ENCODE results near the gene PCDHA1. TPM values are rescaled to one million over a fixed set of nuclear protein-coding genes. Genes with fewer than 3 reads are reported as not detected.

Gene PCDHA1
- not detected for polyA plus RNA-seq (2013)

DNA sequence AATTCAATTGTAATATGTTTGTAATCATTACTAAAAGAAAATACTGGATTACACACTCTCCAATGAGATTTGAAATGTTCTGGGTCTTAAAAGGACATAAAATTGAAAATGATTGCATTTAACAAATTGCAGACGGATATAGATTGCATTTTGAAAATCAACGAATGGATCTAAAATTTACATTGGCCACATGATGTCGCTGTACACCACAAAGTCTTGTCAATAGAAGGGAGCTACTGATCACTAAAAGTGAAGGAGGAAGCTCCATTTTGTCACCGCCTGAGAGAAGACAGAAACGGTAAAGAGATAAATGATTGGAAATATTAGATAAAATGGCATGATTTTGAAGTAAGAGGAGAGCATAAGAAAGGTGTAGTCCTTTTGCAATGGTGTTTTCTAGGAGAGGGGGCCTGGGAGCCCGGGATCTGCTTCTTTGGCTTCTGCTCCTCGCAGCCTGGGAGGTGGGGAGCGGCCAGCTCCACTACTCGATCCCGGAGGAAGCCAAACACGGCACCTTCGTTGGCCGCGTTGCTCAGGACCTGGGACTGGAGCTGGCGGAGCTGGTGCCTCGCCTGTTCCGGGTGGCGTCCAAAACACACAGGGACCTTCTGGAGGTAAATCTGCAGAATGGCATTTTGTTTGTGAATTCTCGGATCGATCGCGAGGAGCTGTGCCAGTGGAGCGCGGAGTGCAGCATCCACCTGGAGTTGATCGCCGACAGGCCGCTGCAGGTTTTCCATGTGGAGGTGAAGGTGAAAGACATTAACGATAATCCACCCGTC is at the start of gene PCDHA1:
TSS of gene PCDHA1 (plus strand) at position 236 of the 782 bp plus-strand sequence.
- DNase-seq, result peak in 2 of 3 donors; percentile 7 to 8
- ChIA-PET POLR2A (no interaction called here), CTCF (no interaction called here)
- Histone ChIP-seq H3K36me3 (ENCODE audit: control insufficient read depth in 4 of 4, insufficient read depth in 4 of 4, low read length in 3 of 4) (peaks cover 0 to 2% (median 0%) of the 10 kb centered on the region in 4 experiments), H3K27ac (ENCODE audit: insufficient read depth in 1 of 2, low read depth in 1 of 2, low read length in 2 of 2, poor library complexity in 1 of 2, severe bottlenecking in 2 of 2) (no peak within 1 kb of the TSS), H3K4me1 (ENCODE audit: control extremely low read depth in 1 of 4, control insufficient read depth in 4 of 4, insufficient read depth in 4 of 4, low read length in 3 of 4) (no peaks in the 10 kb centered on the region), H3K9me3 (ENCODE audit: control extremely low read depth in 1 of 5, control insufficient read depth in 4 of 5, insufficient read depth in 2 of 5, low read depth in 1 of 5, low read length in 4 of 5) (peaks cover 6 to 77% (median 49%) of the 10 kb centered on the region in 5 experiments), H3K4me3 (ENCODE audit: control insufficient read depth in 1 of 7, extremely low read depth in 1 of 7, insufficient read depth in 4 of 7, low read depth in 2 of 7, low read length in 6 of 7) (peak within 1 kb of the TSS in 1 of 7 experiments; percentile 41), H3K27me3 (replicated peaks in 2 of 5; ENCODE audit: control insufficient read depth in 4 of 5, insufficient read depth in 5 of 5, low read length in 4 of 5) (peaks cover 10 to 38% (median 18%) of the 10 kb centered on the region in 5 experiments)
- 18% methylated on average over 27 of the region's 29 CpGs for WGBS (ENCODE audit: insufficient coverage)

DNA sequence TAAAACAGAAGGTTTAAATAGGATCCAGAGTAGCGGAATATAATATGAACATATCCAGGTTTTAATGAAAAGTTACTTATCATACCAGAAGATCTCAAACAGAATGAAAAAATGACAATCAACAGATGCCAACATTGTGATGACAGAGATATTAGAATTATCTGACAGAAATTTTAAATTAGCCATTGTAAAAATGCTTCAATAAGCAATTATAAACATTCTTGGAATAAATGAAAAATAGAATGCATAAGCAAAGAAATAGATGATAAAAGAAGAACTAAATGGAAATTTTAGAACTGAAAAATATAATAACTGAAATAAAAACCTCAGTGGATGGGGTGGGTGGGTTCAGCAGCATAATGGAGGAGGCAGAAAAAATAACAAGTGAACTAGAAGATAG is 48.5 kb upstream of the PCDHA1 start:
- peaks cover 0 to 36% (median 6%) of the 10 kb centered on the region in 5 experiments for H3K9me3 ChIP-seq (ENCODE audit: control extremely low read depth in 1 of 5, control insufficient read depth in 4 of 5, insufficient read depth in 2 of 5, low read depth in 1 of 5, low read length in 4 of 5)
- no peak overlapping the region for H3K27ac ChIP-seq (ENCODE audit: insufficient read depth in 1 of 2, low read depth in 1 of 2, low read length in 2 of 2, poor library complexity in 1 of 2, severe bottlenecking in 2 of 2)
- DNase-seq, result no peak
- CTCF ChIA-PET, result no interaction called here
- H3K27me3 ChIP-seq (replicated peaks in 2 of 5; ENCODE audit: control insufficient read depth in 4 of 5, insufficient read depth in 5 of 5, low read length in 4 of 5), result peaks cover 0 to 2% (median 0%) of the 10 kb centered on the region in 5 experiments
- POLR2A ChIA-PET, result no interaction called here
- H3K36me3 ChIP-seq (ENCODE audit: control insufficient read depth in 4 of 4, insufficient read depth in 4 of 4, low read length in 3 of 4), result no peaks in the 10 kb centered on the region
- H3K4me3 ChIP-seq (ENCODE audit: control insufficient read depth in 1 of 7, extremely low read depth in 1 of 7, insufficient read depth in 4 of 7, low read depth in 2 of 7, low read length in 6 of 7), result no peak overlapping the region
- H3K4me1 ChIP-seq (ENCODE audit: control extremely low read depth in 1 of 4, control insufficient read depth in 4 of 4, insufficient read depth in 4 of 4, low read length in 3 of 4), result no peaks in the 10 kb centered on the region
- no CpG with 5 or more reads among the region's 1 CpG for WGBS (ENCODE audit: insufficient coverage)

DNA sequence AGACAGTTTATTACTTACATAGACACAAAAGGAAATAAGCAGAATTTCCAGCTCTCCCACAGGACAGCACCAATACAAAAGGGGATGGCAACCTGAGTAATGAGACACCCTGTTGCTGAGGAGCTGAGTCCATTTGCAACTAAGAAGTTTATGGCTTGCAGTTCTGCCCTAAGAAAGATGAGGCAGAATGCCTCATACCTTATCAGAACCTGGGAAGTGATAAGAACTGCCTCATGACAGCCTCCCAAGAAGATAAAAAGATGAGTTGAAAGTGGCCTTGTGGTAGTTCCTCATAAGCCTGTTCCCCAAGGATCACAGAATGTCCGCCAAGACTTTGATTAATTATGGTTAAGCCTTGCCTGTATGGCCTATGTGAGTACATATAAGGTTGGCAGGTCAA is 44.0 kb upstream of the PCDHA1 start:
- no peak overlapping the region for H3K4me3 ChIP-seq (ENCODE audit: control insufficient read depth in 1 of 7, extremely low read depth in 1 of 7, insufficient read depth in 4 of 7, low read depth in 2 of 7, low read length in 6 of 7)
- no peaks in the 10 kb centered on the region for H3K4me1 ChIP-seq (ENCODE audit: control extremely low read depth in 1 of 4, control insufficient read depth in 4 of 4, insufficient read depth in 4 of 4, low read length in 3 of 4)
- CTCF ChIA-PET, result no interaction called here
- no peak for DNase-seq
- POLR2A ChIA-PET, result no interaction called here
- peaks cover 0 to 2% (median 0%) of the 10 kb centered on the region in 5 experiments for H3K27me3 ChIP-seq (replicated peaks in 2 of 5; ENCODE audit: control insufficient read depth in 4 of 5, insufficient read depth in 5 of 5, low read length in 4 of 5)
- no peak overlapping the region for H3K27ac ChIP-seq (ENCODE audit: insufficient read depth in 1 of 2, low read depth in 1 of 2, low read length in 2 of 2, poor library complexity in 1 of 2, severe bottlenecking in 2 of 2)
- H3K9me3 ChIP-seq (ENCODE audit: control extremely low read depth in 1 of 5, control insufficient read depth in 4 of 5, insufficient read depth in 2 of 5, low read depth in 1 of 5, low read length in 4 of 5), result peaks cover 0 to 35% (median 3%) of the 10 kb centered on the region in 5 experiments
- no peaks in the 10 kb centered on the region for H3K36me3 ChIP-seq (ENCODE audit: control insufficient read depth in 4 of 4, insufficient read depth in 4 of 4, low read length in 3 of 4)
- no CpG with 5 or more reads among the region's 1 CpG for WGBS (ENCODE audit: insufficient coverage)

DNA sequence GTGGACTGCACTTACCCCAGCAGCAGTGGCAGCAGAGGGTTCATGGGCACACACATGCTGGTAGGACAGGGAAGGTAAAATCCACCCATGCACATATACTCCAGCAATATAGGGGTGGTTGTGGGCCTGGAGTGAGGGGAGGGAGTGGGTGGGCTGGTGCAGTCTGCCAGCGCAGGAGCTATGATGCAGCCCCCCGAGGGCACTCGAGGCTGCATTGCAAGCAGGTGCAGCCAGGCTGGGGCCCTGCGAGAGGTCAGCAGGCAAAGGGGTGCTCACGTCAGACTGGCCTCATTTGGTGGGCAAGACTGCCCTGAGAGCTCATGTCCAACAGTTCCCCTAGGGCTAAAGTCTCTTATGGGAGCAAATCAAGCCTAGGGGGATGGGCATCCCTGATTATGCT is 32.4 kb upstream of the PCDHA1 start:
- 84% methylated on average over 3 of the region's 5 CpGs for WGBS (ENCODE audit: insufficient coverage)
- CTCF ChIA-PET, result no interaction called here
- Histone ChIP-seq H3K27ac (ENCODE audit: insufficient read depth in 1 of 2, low read depth in 1 of 2, low read length in 2 of 2, poor library complexity in 1 of 2, severe bottlenecking in 2 of 2) (no peak overlapping the region), H3K27me3 (replicated peaks in 2 of 5; ENCODE audit: control insufficient read depth in 4 of 5, insufficient read depth in 5 of 5, low read length in 4 of 5) (no peaks in the 10 kb centered on the region), H3K9me3 (ENCODE audit: control extremely low read depth in 1 of 5, control insufficient read depth in 4 of 5, insufficient read depth in 2 of 5, low read depth in 1 of 5, low read length in 4 of 5) (peaks cover 0 to 55% (median 19%) of the 10 kb centered on the region in 5 experiments), H3K4me3 (ENCODE audit: control insufficient read depth in 1 of 7, extremely low read depth in 1 of 7, insufficient read depth in 4 of 7, low read depth in 2 of 7, low read length in 6 of 7) (no peak overlapping the region), H3K4me1 (ENCODE audit: control extremely low read depth in 1 of 4, control insufficient read depth in 4 of 4, insufficient read depth in 4 of 4, low read length in 3 of 4) (no peaks in the 10 kb centered on the region), H3K36me3 (ENCODE audit: control insufficient read depth in 4 of 4, insufficient read depth in 4 of 4, low read length in 3 of 4) (no peaks in the 10 kb centered on the region)
- no peak for DNase-seq
- POLR2A ChIA-PET, result no interaction called here

DNA sequence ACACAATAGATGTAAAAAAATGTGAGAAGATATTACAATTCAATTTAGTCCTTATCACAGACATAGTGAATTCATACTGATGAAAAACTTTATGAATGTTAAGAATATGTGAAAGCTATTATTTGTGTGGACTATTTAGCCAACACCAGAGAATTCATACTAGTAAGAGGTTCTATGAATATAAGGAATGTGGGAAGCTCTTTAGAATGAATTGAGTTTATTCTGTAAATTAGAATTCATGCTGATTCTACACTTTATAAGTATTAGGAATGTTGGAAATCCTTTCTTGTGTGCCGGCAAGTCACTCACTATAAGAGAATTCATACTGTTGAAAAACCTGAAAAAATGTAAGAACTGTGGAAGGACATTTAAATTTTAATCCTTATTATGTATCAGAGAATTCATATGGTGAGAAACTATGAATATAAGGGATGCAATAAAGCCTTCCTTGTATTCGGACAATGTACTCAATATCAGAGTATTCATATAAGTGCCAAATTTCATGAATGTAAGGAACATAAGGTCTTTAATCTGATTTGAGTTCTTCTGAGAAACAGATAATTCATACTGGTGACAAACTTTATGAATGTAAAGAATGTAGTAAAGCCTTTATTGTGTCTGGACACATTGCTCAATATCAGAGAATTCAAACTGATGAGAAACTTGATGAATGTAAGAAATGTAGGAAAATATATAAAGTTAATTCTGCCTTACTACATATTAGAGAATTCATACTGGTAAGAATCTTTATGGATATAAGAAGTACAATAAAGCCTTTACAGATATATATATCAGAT is 21.6 kb upstream of the PCDHA1 start:
- Histone ChIP-seq H3K27me3 (replicated peaks in 2 of 5; ENCODE audit: control insufficient read depth in 4 of 5, insufficient read depth in 5 of 5, low read length in 4 of 5) (no peaks in the 10 kb centered on the region), H3K4me1 (ENCODE audit: control extremely low read depth in 1 of 4, control insufficient read depth in 4 of 4, insufficient read depth in 4 of 4, low read length in 3 of 4) (no peaks in the 10 kb centered on the region), H3K36me3 (ENCODE audit: control insufficient read depth in 4 of 4, insufficient read depth in 4 of 4, low read length in 3 of 4) (no peaks in the 10 kb centered on the region), H3K27ac (ENCODE audit: insufficient read depth in 1 of 2, low read depth in 1 of 2, low read length in 2 of 2, poor library complexity in 1 of 2, severe bottlenecking in 2 of 2) (no peak overlapping the region), H3K9me3 (ENCODE audit: control extremely low read depth in 1 of 5, control insufficient read depth in 4 of 5, insufficient read depth in 2 of 5, low read depth in 1 of 5, low read length in 4 of 5) (peaks cover 12 to 81% (median 39%) of the 10 kb centered on the region in 5 experiments), H3K4me3 (ENCODE audit: control insufficient read depth in 1 of 7, extremely low read depth in 1 of 7, insufficient read depth in 4 of 7, low read depth in 2 of 7, low read length in 6 of 7) (no peak overlapping the region)
- ChIA-PET CTCF (no interaction called here), POLR2A (no interaction called here)
- DNase-seq, result no peak
- WGBS (ENCODE audit: insufficient coverage), result no CpG with 5 or more reads among the region's 2 CpGs

DNA sequence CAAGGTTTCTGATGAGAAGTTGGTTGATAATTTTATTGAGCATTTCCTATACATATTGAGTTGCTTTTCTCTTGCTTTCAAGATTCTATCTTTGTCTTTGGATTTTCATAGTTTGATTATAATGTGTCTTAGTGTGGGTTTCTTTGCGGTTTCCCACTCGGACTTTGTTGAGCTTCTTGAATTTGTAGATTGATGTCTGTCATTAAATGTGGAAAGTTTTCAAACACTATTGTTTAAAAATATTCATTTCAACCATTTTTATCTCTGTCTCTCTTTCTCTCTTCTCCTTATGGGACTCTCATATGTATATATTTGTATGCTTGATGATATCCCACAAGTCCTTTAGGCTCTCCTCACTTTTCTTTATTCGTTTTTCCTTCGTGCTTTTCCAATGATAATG is 18.5 kb upstream of the PCDHA1 start:
- ChIA-PET POLR2A (no interaction called here), CTCF (no interaction called here)
- no CpG with 5 or more reads among the region's 4 CpGs for WGBS (ENCODE audit: insufficient coverage)
- Histone ChIP-seq H3K4me3 (ENCODE audit: control insufficient read depth in 1 of 7, extremely low read depth in 1 of 7, insufficient read depth in 4 of 7, low read depth in 2 of 7, low read length in 6 of 7) (no peak overlapping the region), H3K36me3 (ENCODE audit: control insufficient read depth in 4 of 4, insufficient read depth in 4 of 4, low read length in 3 of 4) (no peaks in the 10 kb centered on the region), H3K4me1 (ENCODE audit: control extremely low read depth in 1 of 4, control insufficient read depth in 4 of 4, insufficient read depth in 4 of 4, low read length in 3 of 4) (no peaks in the 10 kb centered on the region), H3K27me3 (replicated peaks in 2 of 5; ENCODE audit: control insufficient read depth in 4 of 5, insufficient read depth in 5 of 5, low read length in 4 of 5) (no peaks in the 10 kb centered on the region), H3K9me3 (ENCODE audit: control extremely low read depth in 1 of 5, control insufficient read depth in 4 of 5, insufficient read depth in 2 of 5, low read depth in 1 of 5, low read length in 4 of 5) (peaks cover 21 to 83% (median 42%) of the 10 kb centered on the region in 5 experiments), H3K27ac (ENCODE audit: insufficient read depth in 1 of 2, low read depth in 1 of 2, low read length in 2 of 2, poor library complexity in 1 of 2, severe bottlenecking in 2 of 2) (no peak overlapping the region)
- DNase-seq, result no peak

DNA sequence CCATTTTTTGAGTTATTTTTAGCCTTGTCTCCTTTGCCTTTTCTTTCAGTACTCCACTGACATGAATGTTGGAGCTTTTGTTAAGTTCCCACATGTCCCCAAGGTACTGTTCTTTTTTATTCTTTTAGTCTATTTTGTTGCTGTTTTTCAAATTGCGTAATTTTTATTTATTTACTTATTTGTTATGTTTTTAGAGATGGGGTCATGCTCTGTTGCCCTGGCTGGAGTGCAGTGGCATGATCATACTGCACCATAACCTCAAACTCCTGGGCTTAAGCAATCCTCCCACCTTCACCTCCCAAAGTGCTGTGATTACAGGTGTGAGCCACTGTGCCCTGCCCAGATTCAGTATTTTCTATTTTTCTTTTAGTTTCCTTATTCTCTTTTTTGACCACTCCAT is 5.4 kb upstream of the PCDHA1 start:
- peaks cover 0 to 3% (median 0%) of the 10 kb centered on the region in 5 experiments for H3K27me3 ChIP-seq (replicated peaks in 2 of 5; ENCODE audit: control insufficient read depth in 4 of 5, insufficient read depth in 5 of 5, low read length in 4 of 5)
- H3K27ac ChIP-seq (ENCODE audit: insufficient read depth in 1 of 2, low read depth in 1 of 2, low read length in 2 of 2, poor library complexity in 1 of 2, severe bottlenecking in 2 of 2), result no peak overlapping the region
- no CpG with 5 or more reads among the region's 1 CpG for WGBS (ENCODE audit: insufficient coverage)
- POLR2A ChIA-PET, result no interaction called here
- H3K4me1 ChIP-seq (ENCODE audit: control extremely low read depth in 1 of 4, control insufficient read depth in 4 of 4, insufficient read depth in 4 of 4, low read length in 3 of 4), result no peaks in the 10 kb centered on the region
- CTCF ChIA-PET, result no interaction called here
- no peak overlapping the region for H3K4me3 ChIP-seq (ENCODE audit: control insufficient read depth in 1 of 7, extremely low read depth in 1 of 7, insufficient read depth in 4 of 7, low read depth in 2 of 7, low read length in 6 of 7)
- no peak for DNase-seq
- no peaks in the 10 kb centered on the region for H3K36me3 ChIP-seq (ENCODE audit: control insufficient read depth in 4 of 4, insufficient read depth in 4 of 4, low read length in 3 of 4)
- peaks cover 2 to 62% (median 31%) of the 10 kb centered on the region in 5 experiments for H3K9me3 ChIP-seq (ENCODE audit: control extremely low read depth in 1 of 5, control insufficient read depth in 4 of 5, insufficient read depth in 2 of 5, low read depth in 1 of 5, low read length in 4 of 5)

All from common myeloid progenitor, CD34-positive (primary cell).